Suprapubic skin (tissue), 4 donors: ENCODE data around the gene PLXNC1. TPM values are rescaled to one million over a fixed set of nuclear protein-coding genes. Genes with fewer than 3 reads are reported as not detected.

Source experiments
- DNase-seq, 2 donors: peaks; one replicate each; pipeline ENCODE4 v3.0.0-alpha.2; 2019; ENCODE audit warnings: low spot score in 2 of 2
- H3K27ac ChIP-seq: fragments of 200-600 bp; sonication (generic); one replicate; pipeline ENCODE4 v1.5.1; 2019
- H3K27me3 ChIP-seq: fragments of 200-600 bp; sonication (generic); one replicate; pipeline ENCODE4 v1.5.1; 2019
- H3K36me3 ChIP-seq: fragments of 200-600 bp; sonication (generic); one replicate; pipeline ENCODE4 v1.5.1; 2019
- H3K4me1 ChIP-seq: fragments of 200-600 bp; sonication (generic); one replicate; pipeline ENCODE4 v1.5.1; 2019
- H3K4me3 ChIP-seq: fragments of 200-600 bp; sonication (generic); one replicate; pipeline ENCODE4 v1.5.1; 2019; ENCODE audit warnings: mild to moderate bottlenecking
- H3K9me3 ChIP-seq: fragments of 200-600 bp; sonication (generic); one replicate; pipeline ENCODE4 v1.5.1; 2019
- EP300 ChIP-seq: sonication (generic); formaldehyde crosslinking; IDR thresholded peaks from one replicate; pipeline ENCODE4 v1.6.1; 2017; ENCODE audit warnings: antibody characterized with exemption
- POLR2A ChIP-seq, 2 donors: fragments of 450-650 bp; IDR thresholded peaks; one replicate each; pipeline ENCODE4 v1.6.1; 2017; ENCODE audit warnings: antibody characterized with exemption in 2 of 2, mild to moderate bottlenecking in 2 of 2, moderate library complexity in 2 of 2
- POLR2AphosphoS5 ChIP-seq, 3 donors: sonication (generic); formaldehyde crosslinking; IDR thresholded peaks; one replicate each; pipeline ENCODE4 v1.6.1; 2017; ENCODE audit warnings: antibody characterized with exemption in 3 of 3
- WGBS: methylation state at CpG from one replicate; pipeline ENCODE4 v1.1.5; 2018; 5-methylcytosine and 5-hydroxymethylcytosine counted together
- total RNA-seq, 4 donors: library from RNA; depleted of rRNA; stranded (reverse); fragments of >200 nt; gene quantifications; one replicate each; pipeline ENCODE4 v1.1.0, GENCODE V29; 2016
- TF ChIP-seq, protein P1 (sequence below), 2 donors: fragments of 200-600 bp in 1 of 2; fragments of 450-650 bp in 1 of 2; sonication (generic) in 1 of 2; IDR thresholded peaks; one replicate each; pipeline ENCODE4 v1.5.1; 2016 to 2019; ENCODE audit warnings: antibody characterized with exemption in 2 of 2, mild to moderate bottlenecking in 1 of 2, moderate library complexity in 1 of 2

PLXNC1 gene
- total RNA-seq, 4 donors from 2014 or later, result 8.1 to 30.9 (median 15.3) TPM

DNA sequence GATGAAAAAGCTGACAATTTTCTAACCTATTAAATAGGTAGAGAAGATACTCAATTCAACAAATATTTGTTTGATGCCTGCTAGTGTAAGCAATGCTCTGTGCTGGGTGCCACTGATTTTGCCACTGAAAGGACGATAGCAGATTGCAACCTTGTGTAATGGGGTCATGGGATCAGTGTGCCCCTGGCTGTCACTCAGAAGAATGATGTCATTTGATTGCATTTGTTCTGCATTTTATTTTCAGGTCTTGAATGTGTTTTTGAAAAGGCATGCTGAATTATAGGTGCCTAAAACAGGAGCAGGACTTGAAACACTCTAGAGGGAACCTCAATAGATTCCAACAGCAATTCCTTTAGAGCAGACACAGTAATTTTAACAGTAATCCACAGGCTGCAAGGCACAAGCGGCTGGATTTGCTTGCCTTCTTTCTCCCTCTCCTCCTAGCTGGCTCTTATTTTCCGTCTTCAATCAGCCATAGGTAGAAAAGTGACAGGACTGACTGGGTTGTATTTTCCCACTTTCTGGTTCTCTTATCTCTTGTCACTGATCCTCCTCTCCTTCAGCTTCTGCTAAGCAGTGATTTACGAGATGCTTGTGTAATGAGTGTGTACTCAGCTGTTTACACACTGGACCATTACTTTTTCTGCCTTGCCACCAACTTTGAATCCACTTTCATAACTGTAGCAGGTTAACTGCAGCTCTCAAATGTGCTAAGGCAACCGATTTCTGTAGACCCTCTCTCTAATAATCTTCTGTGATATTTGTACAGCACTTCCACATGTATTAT, 4.1 kb downstream of the PLXNC1 start:
- DNase-seq, result no peak
- 54% methylated on average over 5 of the region's 5 CpGs for WGBS
- H3K27me3 ChIP-seq, result peaks cover 52% of the 10 kb centered on the region
- no peak for TF ChIP-seq EP300
- TF ChIP-seq POLR2AphosphoS5 (IDR thresholded peaks at IDR 0.05), result no peak
- TF ChIP-seq, protein P1, sequence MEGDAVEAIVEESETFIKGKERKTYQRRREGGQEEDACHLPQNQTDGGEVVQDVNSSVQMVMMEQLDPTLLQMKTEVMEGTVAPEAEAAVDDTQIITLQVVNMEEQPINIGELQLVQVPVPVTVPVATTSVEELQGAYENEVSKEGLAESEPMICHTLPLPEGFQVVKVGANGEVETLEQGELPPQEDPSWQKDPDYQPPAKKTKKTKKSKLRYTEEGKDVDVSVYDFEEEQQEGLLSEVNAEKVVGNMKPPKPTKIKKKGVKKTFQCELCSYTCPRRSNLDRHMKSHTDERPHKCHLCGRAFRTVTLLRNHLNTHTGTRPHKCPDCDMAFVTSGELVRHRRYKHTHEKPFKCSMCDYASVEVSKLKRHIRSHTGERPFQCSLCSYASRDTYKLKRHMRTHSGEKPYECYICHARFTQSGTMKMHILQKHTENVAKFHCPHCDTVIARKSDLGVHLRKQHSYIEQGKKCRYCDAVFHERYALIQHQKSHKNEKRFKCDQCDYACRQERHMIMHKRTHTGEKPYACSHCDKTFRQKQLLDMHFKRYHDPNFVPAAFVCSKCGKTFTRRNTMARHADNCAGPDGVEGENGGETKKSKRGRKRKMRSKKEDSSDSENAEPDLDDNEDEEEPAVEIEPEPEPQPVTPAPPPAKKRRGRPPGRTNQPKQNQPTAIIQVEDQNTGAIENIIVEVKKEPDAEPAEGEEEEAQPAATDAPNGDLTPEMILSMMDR (IDR thresholded peaks at IDR 0.05), result no peak
- TF ChIP-seq POLR2A (IDR thresholded peaks at IDR 0.05), result no peak
- no peak overlapping the region for H3K27ac ChIP-seq
- H3K4me1 ChIP-seq, result peaks cover 37% of the 10 kb centered on the region
- H3K9me3 ChIP-seq, result no peaks in the 10 kb centered on the region
- no peaks in the 10 kb centered on the region for H3K36me3 ChIP-seq
- no peak overlapping the region for H3K4me3 ChIP-seq

DNA sequence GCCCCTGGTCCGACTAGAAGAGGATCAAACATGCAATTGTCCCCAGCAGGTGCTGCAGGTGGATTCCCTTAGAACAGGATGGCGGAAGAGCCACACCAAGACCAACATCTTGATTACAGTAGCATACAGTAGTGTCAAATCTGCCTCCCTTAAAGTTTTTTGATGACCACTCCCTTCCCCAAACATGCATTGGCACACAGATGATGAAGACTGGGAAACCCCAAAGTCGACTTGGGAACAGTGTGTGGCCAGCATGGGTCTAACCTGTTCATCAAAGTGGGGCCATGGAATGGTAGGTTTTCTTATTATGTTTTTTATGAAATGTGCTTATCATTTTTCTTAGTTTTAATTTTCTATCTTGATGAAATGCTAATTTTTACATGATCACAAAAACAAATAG, 8.8 kb downstream of the PLXNC1 start:
- H3K4me3 ChIP-seq, result no peak overlapping the region
- peaks cover 9% of the 10 kb centered on the region for H3K27me3 ChIP-seq
- no peak for DNase-seq
- no peak for TF ChIP-seq EP300
- no peaks in the 10 kb centered on the region for H3K36me3 ChIP-seq
- no peak overlapping the region for H3K27ac ChIP-seq
- 84% methylated on average over 3 of the region's 3 CpGs for WGBS
- no peaks in the 10 kb centered on the region for H3K9me3 ChIP-seq
- H3K4me1 ChIP-seq, result no peaks in the 10 kb centered on the region

DNA sequence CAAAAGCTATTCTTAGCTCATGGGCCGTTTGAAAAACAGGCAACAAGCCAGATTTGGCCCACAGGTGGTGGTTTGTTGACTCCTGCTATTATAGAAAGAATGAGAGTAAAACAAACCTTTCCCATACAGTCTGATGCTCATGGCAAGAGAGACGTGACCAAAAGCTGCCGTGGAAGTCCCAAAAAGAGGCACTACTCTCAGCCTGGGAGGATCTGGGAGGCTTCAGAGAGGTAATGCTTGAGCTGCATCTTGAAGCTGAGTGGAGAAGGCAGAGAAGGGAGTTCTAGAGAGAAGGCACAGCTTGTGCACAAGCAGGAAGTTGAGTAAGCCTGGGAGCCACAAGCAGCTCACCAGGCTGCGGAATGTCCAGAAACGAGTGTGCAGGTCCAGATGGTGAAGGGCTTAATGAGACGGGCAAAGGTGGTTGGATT, 9.6 kb downstream of the PLXNC1 start:
- 73% methylated on average over 6 of the region's 6 CpGs for WGBS
- TF ChIP-seq, protein P1 (IDR thresholded peaks at IDR 0.05), result no peak
- TF ChIP-seq POLR2AphosphoS5 (IDR thresholded peaks at IDR 0.05) (no peak), EP300 (no peak), POLR2A (IDR thresholded peaks at IDR 0.05) (no peak)
- no peak for DNase-seq

DNA sequence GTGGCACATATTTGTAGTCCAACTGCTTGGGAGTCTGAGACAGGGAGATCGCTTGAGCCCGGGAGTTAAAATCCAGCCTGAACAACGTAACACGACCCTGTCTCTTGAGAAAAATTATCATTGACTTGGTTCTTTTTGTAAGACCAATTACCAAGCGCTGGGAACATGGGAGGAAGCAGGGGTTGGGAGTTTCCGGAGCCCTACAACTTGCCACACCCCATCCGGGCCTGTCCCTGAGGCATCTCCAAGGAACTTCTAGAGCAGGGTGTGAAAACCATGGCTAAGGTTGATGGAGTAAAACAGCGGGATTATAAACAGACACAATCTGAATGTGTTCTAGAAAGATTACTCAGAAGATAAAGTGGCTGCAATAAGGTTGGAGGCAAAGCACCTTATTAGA, 10.3 kb downstream of the PLXNC1 start:
- H3K9me3 ChIP-seq, result no peaks in the 10 kb centered on the region
- no peaks in the 10 kb centered on the region for H3K36me3 ChIP-seq
- no peak overlapping the region for H3K27ac ChIP-seq
- no peak for DNase-seq
- no peak overlapping the region for H3K4me3 ChIP-seq
- no peaks in the 10 kb centered on the region for H3K4me1 ChIP-seq
- TF ChIP-seq POLR2AphosphoS5 (IDR thresholded peaks at IDR 0.05), result no peak
- TF ChIP-seq POLR2A (IDR thresholded peaks at IDR 0.05), result no peak
- TF ChIP-seq, protein P1 (IDR thresholded peaks at IDR 0.05), result no peak
- TF ChIP-seq EP300, result no peak
- 81% methylated on average over 8 of the region's 8 CpGs for WGBS
- peaks cover 5% of the 10 kb centered on the region for H3K27me3 ChIP-seq

More for the DNA sequence above, 9.6 kb downstream of the PLXNC1 start:
- Histone ChIP-seq H3K4me3 (no peak overlapping the region), H3K9me3 (no peaks in the 10 kb centered on the region), H3K27ac (no peak overlapping the region), H3K27me3 (peaks cover 9% of the 10 kb centered on the region), H3K4me1 (no peaks in the 10 kb centered on the region), H3K36me3 (no peaks in the 10 kb centered on the region)

DNA sequence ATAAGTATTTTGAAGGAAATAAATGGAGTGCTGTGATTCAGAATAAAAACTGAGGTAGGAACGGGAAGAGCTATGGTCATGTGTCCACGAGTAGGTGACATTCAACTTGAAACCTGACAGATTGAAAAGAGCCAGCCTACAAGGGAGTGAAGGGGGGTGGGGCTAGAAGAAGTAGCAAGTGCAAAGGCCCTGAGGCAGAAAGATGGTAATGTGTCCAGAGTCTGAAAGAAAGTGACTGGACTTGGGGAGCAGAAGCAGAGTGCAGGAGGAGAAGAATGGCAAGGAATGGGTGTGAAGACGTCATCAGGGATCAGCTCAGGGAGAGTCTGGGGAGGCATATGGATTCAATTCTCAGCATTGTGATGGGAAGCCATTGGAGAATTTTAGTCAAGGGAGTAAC, 13.7 kb downstream of the PLXNC1 start:
- no peak for DNase-seq
- H3K4me3 ChIP-seq, result no peak overlapping the region
- H3K4me1 ChIP-seq, result peaks cover 4% of the 10 kb centered on the region
- H3K9me3 ChIP-seq, result no peaks in the 10 kb centered on the region
- TF ChIP-seq, protein P1 (IDR thresholded peaks at IDR 0.05), result no peak
- TF ChIP-seq POLR2AphosphoS5 (IDR thresholded peaks at IDR 0.05), result no peak
- TF ChIP-seq POLR2A (IDR thresholded peaks at IDR 0.05), result no peak
- TF ChIP-seq EP300, result no peak
- H3K27me3 ChIP-seq, result no peaks in the 10 kb centered on the region
- 86% methylated on average over 3 of the region's 3 CpGs for WGBS
- no peak overlapping the region for H3K27ac ChIP-seq
- H3K36me3 ChIP-seq, result no peaks in the 10 kb centered on the region
